ENCODE data around the gene RAET1G. TPM values are rescaled to one million over a fixed set of nuclear protein-coding genes. Genes with fewer than 3 reads are reported as not detected.
A peak's percentile ranks its signal among the peaks of the same experiment; 100 is the strongest.

The RAET1G gene
- total RNA-seq, 6 donors from 2014 or later = 0.37 to 2.1 (median 0.75) TPM; not detected in 2

- no peak for TF ChIP-seq EP300 (IDR thresholded peaks at IDR 0.05)
- TF ChIP-seq CTCF (IDR thresholded peaks at IDR 0.05) = no peak
- no peak for TF ChIP-seq POLR2AphosphoS5 (IDR thresholded peaks at IDR 0.05)
- no peak for TF ChIP-seq POLR2A (IDR thresholded peaks at IDR 0.05)
- H3K9me3 ChIP-seq = no peaks in the 10 kb centered on the region
- H3K27me3 ChIP-seq = no peaks in the 10 kb centered on the region
- H3K4me1 ChIP-seq = peaks cover 28 to 37% (median 31%) of the 10 kb centered on the region in 4 donors
- no peak overlapping the region for H3K27ac ChIP-seq
- ATAC-seq (ENCODE audit: low FRiP score in 2 of 2) (no peak), DNase-seq (no peak)
- H3K4me3 ChIP-seq = no peak overlapping the region
- H3K36me3 ChIP-seq = no peaks in the 10 kb centered on the region
- 84 to 89% methylated on average over 6 of the region's 6 CpGs for WGBS, 2 donors
Observed at GRCh38 chr6:149899486-149899885, 23.4 kb downstream of the RAET1G start.

- DNase-seq (no peak), ATAC-seq (ENCODE audit: low FRiP score in 2 of 2) (no peak)
- Histone ChIP-seq H3K27ac (no peak overlapping the region), H3K36me3 (no peaks in the 10 kb centered on the region), H3K9me3 (no peaks in the 10 kb centered on the region), H3K4me1 (peaks cover 28 to 37% (median 31%) of the 10 kb centered on the region in 4 donors), H3K27me3 (no peaks in the 10 kb centered on the region), H3K4me3 (no peak overlapping the region)
- WGBS, 2 donors = 93 to 97% methylated on average over 9 of the region's 9 CpGs
- no peak for TF ChIP-seq POLR2AphosphoS5 (IDR thresholded peaks at IDR 0.05)
- TF ChIP-seq POLR2A (IDR thresholded peaks at IDR 0.05) = no peak
- no peak for TF ChIP-seq EP300 (IDR thresholded peaks at IDR 0.05)
- no peak for TF ChIP-seq CTCF (IDR thresholded peaks at IDR 0.05)
Observed at GRCh38 chr6:149898966-149899365, 24.0 kb downstream of the RAET1G start.

- Histone ChIP-seq H3K27ac (peak within 1 kb of the TSS; percentile 57 to 82 (median 74)), H3K4me1 (peaks cover 28 to 37% (median 31%) of the 10 kb centered on the region in 4 donors), H3K9me3 (no peaks in the 10 kb centered on the region), H3K36me3 (no peaks in the 10 kb centered on the region), H3K27me3 (no peaks in the 10 kb centered on the region), H3K4me3 (peak within 1 kb of the TSS in 2 of 4 donors; percentile 1 to 28)
- no peak for TF ChIP-seq CTCF (IDR thresholded peaks at IDR 0.05)
- no peak for TF ChIP-seq POLR2AphosphoS5 (IDR thresholded peaks at IDR 0.05)
- TF ChIP-seq POLR2A (IDR thresholded peaks at IDR 0.05) = no peak
- no peak for TF ChIP-seq EP300 (IDR thresholded peaks at IDR 0.05)
- 69 to 73% methylated on average over 14 to 17 of the region's 17 CpGs for WGBS, 2 donors
- peak in 1 of 2 donors; percentile 30 for DNase-seq
- peak in 1 of 2 donors; percentile 44 for ATAC-seq (ENCODE audit: low FRiP score in 2 of 2)
Observed at GRCh38 chr6:149897855-149898744, 24.8 kb downstream of the RAET1G start, which contains the start of gene RAET1E. TSS of gene RAET1E (minus strand) at chr6:149898113. CDS start at chr6:149890901, 7,212 bp downstream.

GRCh38 chr6:149897015-149897697 is 25.8 kb downstream of the RAET1G start:
- WGBS, 2 donors = 46 to 57% methylated on average over 13 of the region's 13 CpGs
- H3K4me3 ChIP-seq = peak overlapping the region in 2 of 4 donors; percentile 1 to 28
- H3K9me3 ChIP-seq = no peaks in the 10 kb centered on the region
- no peaks in the 10 kb centered on the region for H3K27me3 ChIP-seq
- peaks cover 28 to 37% (median 31%) of the 10 kb centered on the region in 4 donors for H3K4me1 ChIP-seq
- ATAC-seq (ENCODE audit: low FRiP score in 2 of 2) = peak; percentile 72 to 92
- peak in 1 of 2 donors; percentile 58 for DNase-seq
- H3K27ac ChIP-seq = peak overlapping the region; percentile 57 to 82 (median 74)
- TF ChIP-seq EP300 (IDR thresholded peaks at IDR 0.05) = no peak
- TF ChIP-seq CTCF (IDR thresholded peaks at IDR 0.05) = no peak
- peak in 1 of 2 donors; percentile 32 for TF ChIP-seq POLR2AphosphoS5 (IDR thresholded peaks at IDR 0.05)
- no peak for TF ChIP-seq POLR2A (IDR thresholded peaks at IDR 0.05)
- H3K36me3 ChIP-seq = no peaks in the 10 kb centered on the region

All from upper lobe of left lung (tissue), 6 donors.